ENCODE measurements around the gene EVA1C.
"Not testable (repeated sequence)": the region's sequence is repeated elsewhere in the genome, so short reads cannot be mapped to it uniquely, and the experiment has no call there.

EVA1C gene

DNA sequence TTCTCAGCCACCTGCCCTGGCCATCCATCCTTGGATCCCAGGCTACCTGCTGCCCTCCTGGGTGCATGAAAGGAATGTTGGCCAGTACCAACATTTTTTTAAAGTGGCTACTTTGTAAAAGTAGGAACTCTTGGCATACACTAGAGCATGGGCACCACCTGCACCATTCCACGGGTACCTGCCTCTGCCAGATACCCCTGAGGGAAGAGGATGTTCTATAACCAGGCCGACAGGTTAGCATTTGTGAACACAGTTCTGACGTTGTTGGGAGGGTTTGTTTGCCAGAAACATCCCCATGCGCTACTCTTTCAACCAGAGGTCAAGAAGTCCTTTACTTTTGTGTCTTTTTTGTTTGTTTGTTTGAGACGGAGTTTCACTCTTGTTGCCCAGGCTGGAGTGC is 43.0 kb downstream of the EVA1C start:
- Mint-ChIP-seq H3K36me3 (ENCODE audit: low read depth) (peaks cover 15% of the 10 kb centered on the region), H3K27ac (no peak overlapping the region), H3K27me3 (no peaks in the 10 kb centered on the region), H3K4me1 (no peaks in the 10 kb centered on the region), H3K9me3 (no peaks in the 10 kb centered on the region), H3K4me3 (no peak overlapping the region)
- ATAC-seq (no peak), DNase-seq (no peak)

DNA sequence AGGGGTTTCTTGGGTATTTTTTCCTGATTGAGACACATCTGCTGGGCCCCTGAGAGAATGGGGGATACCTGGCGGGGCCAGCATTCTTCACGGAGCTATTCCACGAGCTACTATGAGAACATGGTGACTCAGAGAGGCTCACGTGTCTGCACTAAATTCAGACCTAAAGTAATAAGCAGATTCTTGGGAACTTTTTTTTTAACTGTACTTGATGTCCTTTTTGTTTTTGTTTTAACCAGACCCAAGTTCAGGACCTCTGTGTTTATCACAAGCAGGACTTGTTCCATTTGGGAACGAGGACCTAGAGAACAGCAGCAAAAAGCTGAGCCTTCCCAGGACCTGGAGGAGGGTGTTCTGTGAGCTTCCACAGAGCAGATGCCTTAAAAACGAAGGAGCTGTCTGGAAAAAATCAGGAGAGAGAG is 44.0 kb downstream of the EVA1C start:
- peaks cover 15% of the 10 kb centered on the region for H3K36me3 Mint-ChIP-seq (ENCODE audit: low read depth)
- no peak for ATAC-seq
- no peak overlapping the region for H3K4me3 Mint-ChIP-seq
- H3K4me1 Mint-ChIP-seq, result no peaks in the 10 kb centered on the region
- no peaks in the 10 kb centered on the region for H3K27me3 Mint-ChIP-seq
- no peak overlapping the region for H3K27ac Mint-ChIP-seq
- H3K9me3 Mint-ChIP-seq, result no peaks in the 10 kb centered on the region
- DNase-seq, result no peak

DNA sequence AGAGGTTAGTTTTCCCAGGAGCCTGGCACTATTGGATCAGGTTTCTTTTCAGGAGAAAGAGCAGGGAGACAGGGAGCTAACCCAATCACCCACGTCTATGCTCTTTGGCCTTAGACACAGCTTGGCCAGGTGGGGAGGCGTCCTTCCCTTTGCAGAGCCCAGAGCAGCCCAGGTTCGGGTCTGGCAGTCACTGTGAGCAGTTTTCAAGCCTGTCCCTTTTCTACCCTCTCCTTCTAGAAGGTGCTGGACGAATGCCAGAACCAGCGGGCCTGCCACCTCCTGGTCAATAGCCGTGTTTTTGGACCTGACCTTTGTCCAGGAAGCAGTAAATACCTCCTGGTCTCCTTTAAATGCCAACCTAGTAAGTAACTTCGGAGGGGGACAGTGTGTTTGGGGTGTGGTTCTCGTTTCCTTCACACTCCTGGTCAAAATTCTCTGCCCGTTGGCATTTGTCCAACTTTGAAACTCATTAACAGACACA is 44.9 kb downstream of the EVA1C start:
- Mint-ChIP-seq H3K36me3 (ENCODE audit: low read depth) (peaks cover 15% of the 10 kb centered on the region), H3K27ac (no peak overlapping the region), H3K9me3 (no peaks in the 10 kb centered on the region), H3K4me1 (no peaks in the 10 kb centered on the region), H3K4me3 (no peak overlapping the region), H3K27me3 (no peaks in the 10 kb centered on the region)
- DNase-seq (no peak), ATAC-seq (no peak)

DNA sequence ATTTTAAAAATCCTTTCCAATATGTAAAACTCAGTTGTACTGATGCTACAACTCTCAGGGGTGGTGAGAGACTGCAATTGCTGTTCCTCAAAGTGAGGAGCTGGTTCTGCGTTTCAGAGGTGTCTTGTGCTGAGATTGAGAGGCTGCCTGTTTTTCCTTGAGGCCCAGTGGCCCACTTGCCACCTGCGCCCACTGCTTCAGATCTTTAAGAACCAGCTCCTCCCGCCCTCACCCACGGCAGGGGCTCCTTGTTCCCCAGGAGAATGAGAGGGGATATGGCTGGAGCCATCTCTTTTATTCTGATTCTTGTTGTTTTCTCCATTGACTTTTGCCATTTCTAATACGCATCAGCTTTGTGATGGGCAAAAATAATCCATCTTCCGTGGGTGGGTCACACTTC is 45.5 kb downstream of the EVA1C start:
- no peaks in the 10 kb centered on the region for H3K27me3 Mint-ChIP-seq
- H3K9me3 Mint-ChIP-seq, result no peaks in the 10 kb centered on the region
- H3K4me3 Mint-ChIP-seq, result no peak overlapping the region
- H3K4me1 Mint-ChIP-seq, result no peaks in the 10 kb centered on the region
- no peak for ATAC-seq
- DNase-seq, result no peak
- peaks cover 15% of the 10 kb centered on the region for H3K36me3 Mint-ChIP-seq (ENCODE audit: low read depth)
- H3K27ac Mint-ChIP-seq, result no peak overlapping the region

DNA sequence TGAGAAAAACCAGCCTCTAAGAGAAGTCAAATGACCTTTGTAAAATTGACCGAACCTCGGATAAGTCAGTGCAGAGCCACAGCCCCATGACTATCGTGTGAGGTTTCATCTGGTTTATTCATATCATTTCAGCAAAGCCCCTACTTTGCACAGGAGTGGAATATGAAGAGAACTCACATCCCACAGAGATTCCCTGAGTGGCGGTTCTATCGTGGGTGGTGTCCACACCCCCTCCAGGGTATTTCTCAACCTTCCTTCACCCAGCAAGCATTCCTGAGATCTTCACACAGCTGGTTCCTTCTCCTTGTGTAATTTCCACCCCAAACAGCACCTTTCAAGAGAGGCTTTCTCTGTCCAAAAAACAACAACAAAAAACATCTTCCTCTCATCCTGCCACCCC is 47.5 kb downstream of the EVA1C start:
- H3K27me3 Mint-ChIP-seq, result no peaks in the 10 kb centered on the region
- peak overlapping the region; percentile 50 for H3K27ac Mint-ChIP-seq
- peaks cover 15% of the 10 kb centered on the region for H3K36me3 Mint-ChIP-seq (ENCODE audit: low read depth)
- no peaks in the 10 kb centered on the region for H3K9me3 Mint-ChIP-seq
- peaks cover 3% of the 10 kb centered on the region for H3K4me1 Mint-ChIP-seq
- H3K4me3 Mint-ChIP-seq, result no peak overlapping the region
- DNase-seq, result no peak
- ATAC-seq, result no peak

DNA sequence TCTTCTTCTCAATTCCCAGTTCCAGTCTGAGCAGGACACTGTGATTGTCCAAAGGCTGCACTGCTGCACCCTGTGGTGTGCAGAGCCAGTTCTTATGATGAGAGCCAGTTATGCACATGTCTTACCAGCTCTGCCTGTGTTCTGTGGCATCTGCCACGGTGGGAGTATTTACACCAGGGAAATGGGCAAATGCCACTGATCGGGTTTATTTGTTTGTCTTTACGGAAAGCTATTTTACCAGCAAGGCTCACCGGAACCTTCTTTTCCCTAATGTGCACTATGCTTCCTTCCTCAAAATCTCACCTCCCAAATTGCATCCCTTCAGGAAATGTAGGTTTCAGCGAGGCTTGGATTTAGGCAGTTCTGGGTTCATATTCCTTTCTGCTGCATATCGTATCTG is 49.0 kb downstream of the EVA1C start:
- no peak for ATAC-seq
- H3K27ac Mint-ChIP-seq, result no peak overlapping the region

DNA sequence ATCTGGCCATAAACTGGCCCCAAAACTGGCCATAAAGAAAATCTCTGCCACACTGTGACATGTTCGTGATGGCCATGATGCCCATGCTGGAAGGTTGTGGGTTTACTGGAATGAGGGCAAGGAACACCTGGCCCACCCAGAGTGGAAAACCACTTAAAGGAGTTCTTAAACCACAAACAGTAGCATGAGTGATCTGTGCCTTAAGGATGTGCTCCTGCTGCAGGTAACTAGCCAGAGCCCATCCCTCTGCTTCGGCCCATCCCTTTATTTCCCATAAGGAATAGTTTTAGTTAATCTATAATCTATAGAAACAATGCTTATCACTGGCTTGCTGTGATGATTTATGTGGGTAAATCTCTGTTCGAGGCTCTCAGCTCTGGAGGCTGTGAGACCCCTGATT is 50.1 kb downstream of the EVA1C start:
- H3K4me3 Mint-ChIP-seq, H3K9me3 Mint-ChIP-seq, H3K27ac Mint-ChIP-seq, H3K4me1 Mint-ChIP-seq, DNase-seq, ATAC-seq, H3K27me3 Mint-ChIP-seq: not testable (repeated sequence)
- H3K36me3 Mint-ChIP-seq (ENCODE audit: low read depth), result peaks cover 16% of the 10 kb centered on the region

More for the DNA sequence above, 49.0 kb downstream of the EVA1C start:
- H3K9me3 Mint-ChIP-seq, result no peaks in the 10 kb centered on the region
- no peak for DNase-seq
- H3K27me3 Mint-ChIP-seq, result no peaks in the 10 kb centered on the region
- H3K36me3 Mint-ChIP-seq (ENCODE audit: low read depth), result peaks cover 16% of the 10 kb centered on the region
- H3K4me1 Mint-ChIP-seq, result peaks cover 3% of the 10 kb centered on the region
- H3K4me3 Mint-ChIP-seq, result no peak overlapping the region

DNA sequence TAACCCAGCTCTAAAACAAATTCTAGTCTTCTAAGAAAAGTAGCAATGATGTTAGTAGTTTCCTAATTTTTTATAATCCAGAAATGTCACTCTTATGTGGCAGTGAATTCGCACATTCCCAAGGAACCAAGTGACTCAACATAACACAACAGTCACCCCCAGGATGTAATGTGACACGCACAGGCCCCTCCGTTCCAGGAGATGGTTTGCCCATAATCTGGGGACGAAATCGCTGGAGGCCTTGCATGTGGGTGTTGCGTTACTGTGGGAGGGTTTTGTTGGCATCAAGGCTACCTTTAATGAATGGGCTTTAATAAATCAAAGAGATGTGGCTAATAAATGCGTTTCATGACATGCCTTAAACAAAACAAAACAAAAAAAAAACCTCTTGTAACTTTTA is 50.9 kb downstream of the EVA1C start:
- Mint-ChIP-seq H3K4me1 (peaks cover 3% of the 10 kb centered on the region), H3K27me3 (no peaks in the 10 kb centered on the region), H3K27ac (no peak overlapping the region), H3K36me3 (ENCODE audit: low read depth) (peaks cover 14% of the 10 kb centered on the region), H3K4me3 (no peak overlapping the region), H3K9me3 (no peaks in the 10 kb centered on the region)
- DNase-seq (no peak), ATAC-seq (no peak)

DNA sequence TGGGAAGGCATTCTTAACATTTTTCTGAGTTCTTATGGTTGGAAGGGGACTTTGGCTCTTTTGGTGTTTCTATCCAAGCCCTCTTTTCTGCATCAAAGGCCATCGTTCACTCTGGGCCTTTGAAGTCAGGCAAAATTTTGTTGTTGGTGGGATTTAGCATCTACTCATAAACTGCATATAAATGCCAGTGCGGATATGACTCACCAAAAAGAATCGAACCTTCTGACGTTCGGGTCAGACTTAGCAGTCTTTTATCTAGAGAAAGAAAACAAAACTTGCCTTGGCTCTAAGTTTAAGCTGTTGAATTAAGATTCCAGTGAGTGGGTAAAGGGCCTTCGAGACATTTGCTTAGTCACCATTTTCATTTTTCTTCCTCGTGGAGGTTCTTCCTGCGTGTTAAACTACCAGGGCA is 51.4 kb downstream of the EVA1C start:
- Mint-ChIP-seq H3K27me3 (no peaks in the 10 kb centered on the region), H3K4me3 (no peak overlapping the region), H3K9me3 (no peaks in the 10 kb centered on the region), H3K4me1 (peaks cover 3% of the 10 kb centered on the region), H3K27ac (peak overlapping the region; percentile 59), H3K36me3 (ENCODE audit: low read depth) (peaks cover 12% of the 10 kb centered on the region)
- no peak for DNase-seq
- ATAC-seq, result no peak

DNA sequence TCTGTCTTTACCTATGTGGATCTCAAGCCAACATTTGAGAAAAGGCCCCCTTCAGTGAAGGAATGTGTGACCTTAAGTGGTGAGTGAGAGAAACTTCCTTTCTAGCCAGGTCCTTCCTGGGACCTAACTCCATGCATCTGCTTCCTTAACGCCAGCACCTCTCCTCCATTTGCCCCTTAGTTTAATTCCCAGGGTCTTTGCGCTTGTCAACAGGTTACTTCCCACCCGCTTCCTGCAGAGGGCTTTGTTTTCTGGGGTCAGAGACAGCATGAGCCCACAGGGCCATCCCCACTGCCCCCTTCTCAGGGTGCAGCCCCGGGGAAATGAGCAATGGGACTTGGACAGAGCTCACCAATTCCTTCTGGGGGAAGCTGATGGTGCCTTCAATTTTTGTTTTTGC is 54.8 kb downstream of the EVA1C start:
- no peaks in the 10 kb centered on the region for H3K9me3 Mint-ChIP-seq
- ATAC-seq, result no peak
- H3K27me3 Mint-ChIP-seq, result no peaks in the 10 kb centered on the region
- H3K4me1 Mint-ChIP-seq, result peaks cover 3% of the 10 kb centered on the region
- DNase-seq, result no peak
- no peak overlapping the region for H3K4me3 Mint-ChIP-seq
- H3K27ac Mint-ChIP-seq, result no peak overlapping the region
- peaks cover 7% of the 10 kb centered on the region for H3K36me3 Mint-ChIP-seq (ENCODE audit: low read depth)

DNA sequence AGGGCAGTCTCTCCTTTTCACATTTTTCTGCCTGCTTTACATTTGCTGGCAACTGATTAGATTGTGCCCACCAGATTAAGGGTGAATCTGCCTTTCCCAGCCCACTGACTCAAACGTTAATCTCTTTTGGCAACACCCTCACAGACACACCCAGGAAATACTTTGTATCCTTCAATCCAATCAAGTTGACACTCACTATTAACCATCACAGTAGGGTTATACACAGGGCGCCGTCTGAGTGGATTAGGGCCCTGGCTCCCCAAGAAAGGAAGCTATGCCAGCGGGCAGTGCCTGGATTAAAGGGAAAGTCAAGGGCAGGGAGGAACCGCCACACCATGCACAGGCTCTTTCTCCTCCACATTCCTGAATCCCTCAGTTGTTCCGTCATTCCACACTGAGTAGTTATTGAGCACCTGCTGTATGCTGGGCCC is 56.2 kb downstream of the EVA1C start:
- Mint-ChIP-seq H3K4me3 (no peak overlapping the region), H3K27me3 (no peaks in the 10 kb centered on the region), H3K4me1 (peaks cover 2% of the 10 kb centered on the region), H3K27ac (no peak overlapping the region), H3K9me3 (no peaks in the 10 kb centered on the region), H3K36me3 (ENCODE audit: low read depth) (peaks cover 7% of the 10 kb centered on the region)
- no peak for ATAC-seq
- no peak for DNase-seq

DNA sequence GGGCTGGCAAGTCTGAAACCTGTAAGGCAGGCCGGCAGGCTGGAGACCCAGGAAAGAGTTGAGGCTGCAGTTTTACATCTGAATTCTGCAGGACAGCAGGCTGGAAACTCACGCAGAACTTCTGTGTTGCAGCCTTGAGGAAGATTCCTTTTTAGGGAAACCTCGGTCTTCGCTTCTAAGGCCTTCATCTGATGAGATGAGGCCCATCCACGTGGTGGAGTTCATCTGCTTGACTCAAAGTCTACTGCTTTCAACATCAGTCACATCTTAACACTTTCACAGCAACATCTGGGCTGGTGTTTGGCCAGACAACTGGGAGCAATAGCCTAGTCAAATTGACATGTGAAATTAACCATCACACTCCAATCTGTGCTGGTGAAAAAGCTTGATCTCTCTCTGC is 57.1 kb downstream of the EVA1C start:
- H3K27me3 Mint-ChIP-seq, result no peaks in the 10 kb centered on the region
- no peaks in the 10 kb centered on the region for H3K9me3 Mint-ChIP-seq
- peaks cover 9% of the 10 kb centered on the region for H3K36me3 Mint-ChIP-seq (ENCODE audit: low read depth)
- no peak overlapping the region for H3K27ac Mint-ChIP-seq
- H3K4me1 Mint-ChIP-seq, result no peaks in the 10 kb centered on the region
- no peak for DNase-seq
- ATAC-seq, result no peak
- H3K4me3 Mint-ChIP-seq, result no peak overlapping the region

DNA sequence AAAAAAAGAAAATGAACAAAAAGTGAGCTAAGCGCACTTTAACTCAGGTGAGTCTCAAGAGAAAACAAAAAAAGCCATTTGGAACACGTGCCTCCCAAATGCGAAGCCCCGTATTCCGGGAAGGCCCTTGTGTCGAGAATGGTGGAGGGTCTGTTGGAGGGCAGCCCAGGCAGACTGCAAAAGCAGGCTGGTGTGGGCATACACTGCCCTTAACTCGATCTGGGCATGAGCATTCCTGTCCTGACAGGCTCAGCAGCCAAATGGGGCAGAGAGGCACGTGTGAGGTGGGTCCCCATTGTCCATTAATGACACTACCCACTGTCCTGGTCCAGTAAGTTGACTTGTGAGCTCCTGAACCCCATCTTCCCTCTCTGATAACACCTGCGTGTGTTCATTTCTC is 57.7 kb downstream of the EVA1C start:
- Mint-ChIP-seq H3K36me3 (ENCODE audit: low read depth) (peaks cover 5% of the 10 kb centered on the region), H3K27me3 (no peaks in the 10 kb centered on the region), H3K4me3 (no peak overlapping the region), H3K9me3 (no peaks in the 10 kb centered on the region), H3K4me1 (no peaks in the 10 kb centered on the region), H3K27ac (no peak overlapping the region)
- no peak for ATAC-seq
- DNase-seq, result no peak

DNA sequence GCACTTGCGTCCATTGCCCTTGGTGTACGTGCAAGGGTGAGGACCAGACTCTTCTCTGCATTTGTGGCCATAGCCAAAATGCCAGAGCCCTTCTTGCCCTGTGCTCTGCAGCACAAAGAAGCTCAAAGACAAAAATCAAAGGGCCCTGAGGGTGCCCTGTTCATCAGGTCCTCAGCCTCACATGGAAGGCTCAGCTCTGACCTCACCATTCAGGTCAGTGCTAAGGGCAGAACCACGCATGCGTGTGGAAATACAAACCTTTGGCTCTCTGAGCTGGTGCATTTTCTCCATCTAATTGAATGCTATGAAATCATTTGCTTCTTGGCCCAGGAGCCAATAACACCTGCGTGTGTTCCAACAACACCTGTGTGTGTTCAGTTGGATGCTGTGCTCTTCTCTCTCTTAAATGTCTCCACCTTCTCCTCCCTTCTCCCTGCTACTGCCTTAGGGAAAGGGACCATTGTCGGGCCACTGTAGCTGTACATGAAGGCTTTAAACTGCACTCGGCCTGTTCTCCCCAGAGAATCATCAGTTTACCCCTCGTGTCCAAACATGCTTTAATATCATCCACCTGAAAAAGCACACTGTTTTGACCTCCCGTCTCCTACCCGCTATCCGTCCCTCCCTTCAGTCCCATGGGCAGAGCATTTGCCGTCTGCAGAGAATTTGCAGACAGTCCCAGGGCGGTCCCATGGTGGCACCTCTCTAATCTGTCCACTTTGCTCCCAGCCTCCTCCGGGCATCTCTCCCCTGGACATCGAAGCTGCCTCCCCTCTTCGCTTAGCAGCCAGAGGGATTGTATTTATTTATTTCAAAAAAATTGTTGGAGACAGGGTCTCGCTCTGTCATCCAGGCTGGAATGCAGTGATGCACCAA is 60.6 kb downstream of the EVA1C start:
- DNase-seq (no peak), ATAC-seq (no peak)
- peaks cover 6% of the 10 kb centered on the region for H3K36me3 Mint-ChIP-seq (ENCODE audit: low read depth)
- H3K9me3 Mint-ChIP-seq, result no peaks in the 10 kb centered on the region
- H3K27me3 Mint-ChIP-seq, result no peaks in the 10 kb centered on the region
- H3K4me3 Mint-ChIP-seq, result no peak overlapping the region
- no peak overlapping the region for H3K27ac Mint-ChIP-seq
- H3K4me1 Mint-ChIP-seq, result no peaks in the 10 kb centered on the region

DNA sequence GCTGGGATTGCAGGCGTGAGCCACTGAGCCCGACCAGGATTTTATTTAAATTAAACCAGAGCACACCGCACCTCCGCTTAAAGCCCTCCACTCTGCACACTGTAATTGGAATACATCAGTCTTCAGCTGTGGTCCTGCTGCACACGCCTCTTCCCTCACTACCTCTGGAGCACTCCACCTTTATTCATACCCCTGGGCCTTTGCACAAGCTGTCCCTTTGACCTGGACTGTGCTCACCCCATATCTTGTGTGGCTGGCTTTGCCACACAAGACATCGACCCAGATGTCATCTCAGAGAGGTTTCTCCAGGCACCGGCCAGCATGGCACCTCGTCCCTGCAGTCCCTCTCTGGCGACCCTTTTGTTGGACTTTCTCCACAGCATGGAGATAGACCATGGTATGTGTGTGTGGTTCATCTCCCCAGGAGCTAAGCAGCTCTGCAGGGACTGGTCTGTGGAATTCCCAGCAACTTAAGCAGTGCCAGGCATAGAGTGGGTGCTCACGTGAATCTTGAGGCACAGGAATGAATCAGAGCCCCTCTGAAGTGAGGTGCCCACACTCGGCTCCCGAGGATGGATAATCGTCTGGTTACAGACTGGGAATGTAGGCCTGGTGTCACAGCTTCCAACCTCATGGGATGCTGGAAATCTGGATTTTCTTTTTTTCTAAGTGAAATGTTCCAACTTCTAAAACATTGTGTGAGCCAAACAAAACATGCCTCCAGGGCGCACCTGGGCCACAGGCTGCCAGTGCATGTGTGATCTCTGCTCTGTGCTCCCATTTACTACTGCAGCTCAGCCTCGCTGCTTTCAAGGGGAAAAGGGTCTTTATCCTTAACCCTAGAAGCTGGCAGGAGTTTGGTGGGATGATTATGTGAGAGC is 61.9 kb downstream of the EVA1C start:
- Mint-ChIP-seq H3K27me3 (no peaks in the 10 kb centered on the region), H3K4me3 (no peak overlapping the region), H3K27ac (no peak overlapping the region), H3K4me1 (peaks cover 2% of the 10 kb centered on the region), H3K9me3 (no peaks in the 10 kb centered on the region), H3K36me3 (ENCODE audit: low read depth) (peaks cover 4% of the 10 kb centered on the region)
- no peak for DNase-seq
- ATAC-seq, result no peak

Measured in activated naive CD8-positive, alpha-beta T cell treated with anti-CD3 and anti-CD28 coated beads, Interleukin-2, amount 50 U/mL, for 24 hours (primary cell).